Stimulated activated CD4-positive, alpha-beta T cell treated with anti-CD3 and anti-CD28 coated beads, Interleukin-2, amount 100 ng/mL, for 24 hours (primary cell): ENCODE results near the gene CNTLN.
"Not testable (repeated sequence)": the region's sequence is repeated elsewhere in the genome, so short reads cannot be mapped to it uniquely, and the experiment has no call there.

ENCODE experiments used
- DNase-seq, 2 donors: peaks; one replicate each; pipeline ENCODE4 v3.0.0-alpha.2; 2020

The CNTLN gene

DNA sequence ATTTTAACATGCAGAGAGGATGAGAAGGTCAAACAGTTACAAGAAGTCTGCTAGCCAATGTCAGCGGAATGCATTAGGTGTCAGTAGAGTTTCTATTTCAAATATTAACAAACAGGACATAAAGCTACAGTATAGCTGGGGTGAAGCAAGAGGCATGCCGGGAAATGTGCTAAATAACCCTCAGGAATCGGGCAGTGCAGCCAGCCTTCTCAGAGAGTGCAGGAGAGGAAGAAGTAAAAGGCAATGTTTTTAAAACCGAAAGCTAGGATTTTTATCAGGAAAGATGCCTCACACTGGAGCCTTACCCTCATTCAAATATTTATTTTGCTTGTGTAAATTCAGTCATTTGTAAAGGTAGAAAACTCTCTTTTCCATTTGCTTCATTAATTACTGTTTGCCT is 384.9 kb downstream of the CNTLN start:
- DNase-seq, result no peak

DNA sequence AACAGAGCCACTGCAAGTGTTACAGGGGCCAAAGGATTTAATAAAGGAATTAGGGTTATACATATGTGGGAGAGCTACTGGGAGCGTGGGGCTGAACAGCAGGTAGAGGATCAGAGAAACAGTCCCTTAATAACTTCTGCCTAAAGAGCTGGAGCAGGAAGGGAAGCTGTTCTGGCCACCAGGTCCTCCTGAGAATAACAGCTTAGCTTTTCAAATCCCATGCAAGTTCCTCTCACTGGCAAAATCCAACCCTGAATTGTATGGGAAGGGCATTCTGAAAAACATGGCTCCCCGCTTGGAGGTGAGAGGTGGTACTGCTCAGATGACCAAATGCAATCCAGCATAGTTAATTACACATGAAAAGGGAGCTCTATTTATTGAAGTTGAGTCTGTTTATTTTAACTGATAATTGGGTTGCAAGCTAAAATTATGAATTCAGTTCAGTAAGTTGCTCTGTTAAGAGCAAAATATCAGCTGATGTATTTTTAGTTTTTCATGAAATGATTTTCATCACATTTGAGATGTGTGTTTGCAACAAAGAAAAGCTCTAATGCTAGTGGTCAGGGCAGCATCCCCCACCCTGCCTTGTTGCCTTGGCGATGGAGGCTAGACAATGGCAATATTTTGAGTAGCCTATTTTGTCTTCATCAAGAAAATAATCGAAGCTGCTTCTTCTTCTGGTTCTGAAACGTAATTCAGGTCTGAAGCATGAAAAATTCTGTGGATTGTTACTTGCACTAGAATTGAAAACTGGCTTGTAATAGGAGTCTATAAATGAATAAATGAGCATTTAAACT is 385.6 kb downstream of the CNTLN start:
- no peak for DNase-seq

DNA sequence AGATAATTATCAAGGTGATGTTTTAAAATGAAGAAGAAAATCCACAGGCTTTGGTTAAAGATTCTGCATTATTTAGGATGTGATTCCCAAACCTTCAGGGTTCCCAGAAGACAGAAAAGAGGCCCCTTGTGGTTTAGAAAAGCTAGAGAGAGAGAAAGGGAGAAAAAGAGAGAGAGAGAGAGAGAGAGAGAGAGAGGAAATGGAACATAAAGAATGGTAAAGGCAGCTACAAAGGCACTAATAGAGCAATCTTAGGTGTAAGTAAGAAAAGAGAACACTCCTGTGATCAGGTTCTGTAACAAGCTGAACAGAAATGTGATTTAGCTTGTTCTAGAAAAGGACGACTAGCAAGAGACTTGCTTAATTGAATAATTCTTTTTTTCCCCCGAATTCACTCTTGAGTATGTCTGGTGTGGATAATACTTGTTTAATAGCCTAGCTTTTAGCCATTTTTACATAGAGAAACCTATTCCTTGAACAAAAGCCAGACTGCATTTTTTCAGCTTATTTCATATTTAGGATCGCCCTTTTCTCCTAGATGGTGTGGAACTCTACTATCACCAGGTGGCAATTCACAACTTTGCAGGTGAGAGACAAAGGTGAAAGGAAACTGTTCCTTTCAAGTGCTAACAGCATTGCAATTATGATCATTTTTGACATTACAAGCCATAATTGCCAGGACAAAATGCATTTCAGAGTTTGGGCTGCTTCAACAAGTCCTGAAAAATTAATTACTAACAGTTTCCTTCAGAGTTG is 386.4 kb downstream of the CNTLN start:
- DNase-seq, result no peak

DNA sequence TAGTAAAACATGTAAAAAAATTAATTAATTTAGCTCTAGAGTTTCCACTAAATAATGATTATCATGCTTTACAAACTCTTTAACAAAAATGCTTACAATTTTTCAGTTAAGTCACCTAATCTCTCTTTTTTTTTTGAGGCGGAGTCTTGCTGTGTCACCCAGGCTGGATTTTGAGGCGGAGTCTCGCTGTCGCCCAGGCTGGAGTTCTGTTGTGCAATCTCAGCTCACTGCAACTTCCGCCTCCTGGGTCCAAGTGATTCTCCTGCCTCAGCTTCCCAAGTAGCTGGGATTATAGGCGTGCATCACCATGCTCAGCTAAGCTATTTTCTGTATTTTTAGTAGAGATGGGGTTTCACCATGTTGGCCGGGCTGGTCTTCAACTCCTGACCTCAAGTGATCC is 391.9 kb downstream of the CNTLN start:
- DNase-seq, result not testable (repeated sequence)

DNA sequence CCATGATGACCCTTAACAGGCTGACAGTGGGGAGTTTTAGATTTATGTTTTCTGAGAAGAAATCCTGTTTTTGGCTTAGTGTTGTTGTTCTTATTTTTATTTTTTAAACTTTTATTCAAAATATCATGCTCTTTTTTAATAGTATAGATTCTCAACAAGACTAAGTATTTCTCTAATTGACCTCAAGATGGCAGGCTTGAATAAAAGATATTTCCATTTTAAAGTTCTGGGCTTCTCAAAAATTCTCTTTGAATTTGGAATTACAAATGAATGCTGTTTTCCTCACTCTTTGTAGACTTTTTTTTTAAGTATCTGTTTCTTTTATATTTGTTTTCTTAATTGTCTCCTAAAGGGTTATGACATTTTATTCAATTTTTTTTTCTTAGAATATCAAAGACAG is 394.0 kb downstream of the CNTLN start:
- no peak for DNase-seq

DNA sequence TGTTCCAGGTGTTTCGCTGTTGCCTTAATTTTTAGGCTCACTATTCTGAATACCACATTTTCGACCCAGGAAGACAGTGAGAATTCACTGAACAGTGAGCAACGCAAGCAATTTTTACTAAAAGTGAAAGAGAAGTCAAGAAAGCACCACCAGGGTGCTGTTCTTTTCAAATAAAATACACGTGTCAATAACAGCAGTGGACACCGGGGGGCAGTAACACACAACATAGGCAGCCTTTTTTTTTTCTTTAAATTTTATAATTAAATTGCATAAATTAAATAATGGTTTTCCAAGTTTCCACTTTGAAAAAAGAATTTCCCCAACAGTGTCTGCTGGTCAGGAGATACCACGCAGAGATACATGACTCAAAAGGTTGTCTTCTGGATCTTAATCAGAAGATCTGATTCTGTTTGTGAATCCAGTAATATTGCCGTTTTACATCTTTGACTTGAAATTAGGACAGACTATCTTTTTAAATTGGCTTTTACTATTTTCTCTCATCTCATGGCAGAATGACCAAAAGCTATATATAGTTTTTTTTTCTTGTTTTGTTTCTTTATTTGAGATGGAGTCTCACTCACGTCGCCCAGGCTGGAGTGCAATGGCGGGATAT is 396.9 kb downstream of the CNTLN start:
- DNase-seq, result peak in 1 of 2 donors; percentile 38

DNA sequence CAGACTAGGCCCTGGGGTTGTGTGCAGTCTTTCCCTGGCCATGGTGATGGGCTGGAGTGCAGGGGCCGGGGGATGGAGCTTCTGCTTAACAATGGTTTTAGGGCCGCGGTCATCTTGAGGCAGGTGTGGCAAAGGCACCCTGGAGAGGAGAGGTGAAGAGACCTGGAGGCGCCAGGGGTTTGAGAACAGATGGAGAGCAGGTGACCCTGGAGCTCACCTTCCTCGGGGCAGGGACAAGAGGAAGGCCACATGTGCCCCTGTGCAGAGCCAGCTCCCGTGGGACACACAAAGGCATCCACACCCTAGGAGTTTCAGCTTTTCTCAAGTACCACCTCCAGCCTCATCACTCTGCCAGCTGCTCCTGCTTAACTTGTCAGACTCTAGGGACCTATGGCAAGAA is 397.6 kb downstream of the CNTLN start:
- no peak for DNase-seq

DNA sequence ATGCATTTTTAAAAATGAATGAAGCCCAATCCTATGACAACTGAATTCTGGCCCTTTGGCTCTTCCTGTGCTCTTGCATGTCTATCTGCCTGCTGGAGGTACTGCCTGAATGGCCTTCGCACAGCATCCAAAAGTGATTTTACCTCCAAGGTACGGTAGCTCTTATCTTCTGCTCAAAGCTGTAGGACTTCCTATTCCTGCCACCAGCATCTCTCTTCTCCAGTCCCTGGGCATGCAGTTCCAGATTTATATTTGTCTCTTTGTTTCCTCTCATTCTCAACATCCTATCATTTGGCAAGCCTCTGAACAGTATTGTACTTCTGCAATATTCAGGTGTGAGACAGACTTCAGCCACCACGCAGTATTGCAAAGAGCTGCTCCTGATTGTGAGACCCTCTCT is 400.3 kb downstream of the CNTLN start:
- no peak for DNase-seq

DNA sequence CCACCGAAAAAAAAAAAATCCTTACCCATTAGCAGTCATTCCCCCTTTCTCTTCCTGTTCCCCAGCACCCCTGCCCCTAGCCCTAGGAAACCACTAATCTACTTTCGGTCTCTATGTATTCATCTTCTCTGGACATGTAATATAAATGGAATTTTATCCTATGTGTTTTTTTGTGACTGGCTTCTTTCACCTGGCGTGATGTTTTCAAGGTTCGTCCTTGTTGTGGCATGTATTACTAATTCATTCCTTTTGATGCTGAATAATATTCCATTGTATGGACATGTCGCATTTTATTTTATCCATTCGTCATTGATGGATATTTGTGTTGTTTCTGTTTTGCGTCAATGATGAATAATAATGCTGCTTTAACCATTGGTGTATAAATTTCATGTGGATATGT is 401.2 kb downstream of the CNTLN start:
- no peak for DNase-seq

DNA sequence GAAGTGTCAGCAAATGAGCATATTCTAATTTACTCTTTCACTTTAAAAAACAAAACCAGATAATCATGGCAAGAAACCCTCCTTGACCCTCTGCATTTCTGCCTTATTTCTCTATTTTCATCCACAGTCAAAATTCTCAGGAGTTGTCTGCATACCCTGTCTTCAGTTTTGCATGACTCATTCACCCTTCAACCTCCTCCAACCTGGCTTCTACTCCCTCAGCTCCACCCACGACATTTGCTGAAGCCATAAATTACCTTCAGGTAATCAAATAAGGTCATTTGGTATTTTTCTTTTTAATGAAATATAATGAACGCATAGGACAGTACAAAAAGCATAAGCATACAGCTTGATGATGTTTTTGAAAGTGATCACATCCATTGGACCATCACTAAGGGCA is 416.2 kb downstream of the CNTLN start:
- no peak for DNase-seq
